HG03025 (cell line): Measurements from ENCODE around the gene DDX56.
"Not testable (repeated sequence)": the region's sequence is repeated elsewhere in the genome, so short reads cannot be mapped to it uniquely, and the experiment has no call there.

Experiments used
- ATAC-seq: cut with Tn5 transposase; IDR thresholded peaks from one replicate; pipeline ENCODE4 v1.9.1; 2021; ENCODE audit warnings: mild to moderate bottlenecking, moderate library complexity; ENCODE audit not compliant: unreplicated experiment, low FRiP score

The DDX56 gene

DNA sequence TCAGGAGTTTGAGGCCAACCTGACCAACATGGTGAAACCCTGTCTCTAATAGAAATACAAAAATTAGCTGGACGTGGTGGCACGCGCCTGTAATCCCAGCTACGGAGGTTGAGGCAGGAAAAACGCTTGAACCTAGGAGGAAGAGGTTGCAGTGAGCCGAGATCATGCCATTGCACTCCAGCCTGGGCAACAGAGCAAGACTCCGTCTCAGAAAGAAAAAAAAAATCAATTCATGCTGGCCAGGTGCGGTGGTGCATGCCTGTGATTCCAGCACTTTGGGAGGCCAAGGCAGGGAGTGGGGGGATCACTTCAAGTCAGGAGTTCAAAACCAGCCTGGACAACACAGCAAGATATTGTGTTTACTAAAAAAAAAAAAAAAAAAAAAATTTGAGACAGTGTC is 23.5 kb upstream of the DDX56 start:
- not testable (repeated sequence) for ATAC-seq

DNA sequence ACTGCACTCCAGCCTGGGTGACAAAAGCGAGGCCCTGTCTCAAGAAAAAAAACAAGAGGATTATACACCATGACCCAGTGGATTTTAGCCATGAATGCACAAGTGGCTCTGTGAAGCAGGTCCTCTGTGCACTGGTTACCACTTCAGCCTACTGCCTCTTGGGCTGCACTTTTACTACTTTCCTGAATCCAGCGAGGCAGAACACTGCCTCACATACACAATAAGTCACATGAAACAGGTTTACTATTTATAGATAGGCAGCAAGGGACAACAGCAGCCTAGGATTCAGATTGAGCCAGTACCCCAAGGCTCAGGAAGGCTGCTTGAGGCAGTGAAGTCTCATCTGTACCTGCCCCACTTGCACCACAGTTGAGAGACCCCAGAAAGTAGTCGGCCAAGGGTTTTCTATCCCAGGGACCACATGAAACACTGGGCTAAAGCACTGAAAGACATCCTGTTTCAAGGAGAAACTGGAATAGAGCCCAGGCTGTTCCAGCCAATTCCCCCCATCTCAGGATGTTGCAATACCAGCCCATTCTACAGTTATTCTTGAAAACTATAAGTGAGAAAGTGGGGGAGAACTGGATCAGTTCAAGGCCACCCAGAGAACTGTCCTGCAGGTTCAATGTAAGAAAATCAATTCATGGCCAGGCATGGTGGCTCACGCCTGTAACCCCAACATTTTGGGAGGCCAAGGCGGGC is 22.4 kb upstream of the DDX56 start:
- no peak for ATAC-seq

DNA sequence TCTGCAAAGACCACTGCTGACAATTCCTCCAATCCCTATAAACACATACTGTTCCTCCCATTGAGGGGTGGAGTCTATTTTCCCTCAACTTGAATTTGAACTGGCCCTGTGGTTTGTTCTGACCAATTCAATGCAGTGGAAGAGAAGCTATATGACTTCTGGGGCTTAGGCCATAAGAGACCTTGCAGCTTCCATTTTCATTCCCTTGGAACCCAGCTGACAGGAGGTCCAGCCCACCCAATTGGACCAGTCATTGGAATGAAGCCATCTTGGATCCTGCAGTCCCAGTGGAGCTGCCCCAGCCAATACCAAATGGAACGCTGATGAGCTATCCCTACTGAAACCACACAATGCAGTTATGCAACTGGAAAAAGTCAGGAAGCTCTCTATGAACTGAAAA is 17.2 kb upstream of the DDX56 start:
- ATAC-seq = no peak

DNA sequence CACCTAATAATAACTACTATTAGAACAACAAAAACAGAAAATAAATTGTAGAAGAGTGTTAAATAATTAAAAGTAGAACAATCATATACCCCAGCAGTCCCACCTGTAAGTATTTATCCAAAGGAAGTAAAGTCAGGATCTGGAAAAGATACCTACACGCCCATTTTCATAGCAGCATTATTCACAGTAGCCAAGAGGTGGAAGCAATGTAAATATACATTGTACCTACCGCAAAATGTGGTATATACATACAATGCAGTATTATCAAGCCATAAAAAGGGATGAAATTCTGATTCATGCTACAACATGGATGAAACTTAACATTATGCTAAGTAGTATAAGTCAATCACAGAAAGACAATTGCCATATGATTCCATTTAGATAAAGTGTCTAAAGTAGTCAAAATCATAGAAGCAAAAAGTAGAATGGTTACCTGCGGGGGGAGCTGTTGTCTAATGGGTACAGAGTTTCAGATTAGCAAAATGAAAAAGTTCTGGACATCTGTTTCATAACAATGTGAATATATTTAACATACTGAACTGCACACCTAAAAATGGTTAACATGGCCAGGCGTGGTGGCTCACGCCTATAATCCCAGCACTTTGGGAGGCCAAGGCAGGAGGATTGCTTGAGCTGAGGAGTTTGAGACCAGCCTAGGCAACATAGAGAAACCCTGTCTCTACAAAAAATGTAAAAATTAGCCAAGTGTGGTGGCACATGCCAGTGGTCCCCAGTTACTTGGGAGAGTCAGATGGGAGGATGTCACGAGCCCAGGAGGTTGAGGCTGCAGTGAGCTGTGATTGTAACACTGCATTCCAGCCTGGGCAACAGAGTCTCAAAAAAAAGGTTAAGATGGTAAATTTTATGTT is 14.4 kb upstream of the DDX56 start:
- ATAC-seq = no peak

DNA sequence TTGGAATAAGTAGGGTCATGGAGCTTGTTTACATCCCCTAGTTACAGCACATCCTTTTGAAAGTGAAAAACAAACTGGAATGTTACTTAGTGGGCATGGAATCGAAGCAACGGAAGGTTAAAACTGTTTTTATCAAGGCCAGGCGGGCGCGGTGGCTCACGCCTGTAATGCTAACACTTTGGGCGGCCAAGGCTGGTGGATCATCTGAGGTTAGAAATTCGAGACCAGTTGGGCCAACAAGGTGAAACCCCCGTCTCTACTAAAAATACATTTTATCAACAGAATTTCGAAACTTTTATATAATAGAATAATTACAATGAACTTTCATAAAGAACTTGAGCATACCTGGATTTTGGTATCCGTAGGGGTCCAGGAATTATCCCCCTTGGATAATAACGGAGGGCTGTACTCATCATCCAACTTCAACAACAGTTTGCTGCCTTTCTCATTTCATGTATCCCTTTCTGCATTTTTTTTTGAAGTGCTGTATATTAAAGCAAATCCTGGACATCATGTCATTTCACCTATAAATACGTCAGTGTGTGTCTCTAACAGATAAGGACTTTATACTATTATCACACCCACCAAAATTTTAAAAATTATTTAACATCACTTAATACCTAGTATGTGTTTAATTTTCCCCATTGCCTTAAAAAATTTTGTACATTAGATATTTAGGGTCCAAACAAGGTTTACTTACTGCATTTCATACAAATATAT is 9.6 kb upstream of the DDX56 start:
- ATAC-seq = no peak

DNA sequence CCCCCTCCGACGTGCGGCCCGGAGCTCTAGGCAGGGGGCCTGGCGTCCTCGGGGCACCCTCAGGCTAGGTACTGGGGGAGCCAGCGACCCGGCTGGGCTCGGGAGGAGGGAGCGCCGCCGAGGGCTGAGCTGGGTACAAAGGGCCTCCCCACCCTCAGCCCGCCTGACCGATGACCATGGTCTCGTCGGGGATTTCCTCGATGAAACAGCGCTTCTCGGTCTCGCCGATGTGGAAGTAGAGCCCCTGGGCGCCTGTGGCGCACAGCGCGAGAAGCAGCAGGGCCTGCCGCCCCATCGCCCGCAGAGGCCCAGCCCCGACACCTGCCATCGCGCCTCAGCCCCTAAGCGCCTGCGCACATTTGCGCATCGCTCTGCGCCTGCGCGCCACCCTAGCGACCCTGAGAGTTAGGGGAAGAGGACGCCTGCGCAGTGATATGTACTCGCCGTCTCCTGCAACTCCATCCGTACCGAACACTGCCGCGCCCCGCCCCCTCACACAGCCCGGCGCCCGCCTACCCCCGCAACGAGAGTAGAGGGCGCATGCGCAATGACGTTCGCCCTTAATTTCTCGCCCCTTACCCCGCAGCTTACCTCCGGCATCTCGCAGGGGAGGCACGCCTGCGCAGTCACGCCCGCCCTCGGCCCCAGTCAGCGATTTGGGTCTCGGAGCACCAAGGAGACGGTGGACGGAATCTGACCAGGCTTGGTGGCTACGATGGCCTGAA is 8.3 kb upstream of the DDX56 start, which contains the start of gene TMED4:
TSS of gene TMED4 (minus strand) at position 353 of the 725 bp plus-strand sequence. CDS start at position 328, 25 bp downstream.
- ATAC-seq = peak; percentile 76

DNA sequence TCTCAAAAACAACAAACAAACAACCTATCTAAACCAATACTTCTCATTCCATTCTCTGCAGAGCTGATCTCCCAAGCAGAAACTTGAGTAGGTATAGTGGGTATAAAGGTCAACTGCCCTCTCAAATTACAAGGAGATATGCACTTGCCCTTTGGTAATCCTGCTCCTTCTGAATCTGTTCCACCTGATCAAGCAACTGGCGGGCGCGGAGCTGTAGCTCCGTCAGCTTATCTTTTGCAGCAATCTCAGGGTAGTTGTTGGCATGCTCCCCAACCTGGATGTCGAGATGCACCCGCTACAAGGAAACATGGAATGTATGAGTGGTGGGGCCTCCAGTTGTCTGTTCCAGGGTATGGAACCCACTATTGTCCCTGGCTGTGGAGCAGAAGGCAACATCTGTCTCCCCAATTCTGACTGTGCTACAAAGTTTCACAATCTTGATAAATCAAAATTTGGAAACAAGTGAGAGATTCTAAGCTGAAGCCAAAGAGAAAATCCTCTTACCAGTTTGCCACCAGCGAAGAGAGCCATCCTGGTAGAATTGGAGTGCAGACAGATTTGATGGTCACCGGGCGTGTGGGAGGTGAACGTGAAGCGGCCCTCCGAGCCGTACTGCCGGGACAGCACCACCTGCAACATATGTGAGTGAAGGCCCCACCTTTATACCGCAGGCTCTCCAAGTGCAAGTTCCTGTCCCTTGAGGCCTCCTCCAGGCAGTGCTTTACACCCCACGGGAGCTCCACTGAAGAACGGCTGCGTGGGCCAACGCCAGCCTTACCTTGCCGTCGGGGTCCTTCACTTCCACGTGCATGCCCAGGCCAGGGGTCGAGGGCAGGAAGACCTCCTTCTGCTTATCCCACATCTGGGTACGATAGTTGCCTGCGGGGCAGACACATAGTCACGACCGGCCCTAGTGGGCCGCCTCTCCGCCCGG is 7.5 kb upstream of the DDX56 start:
- ATAC-seq = peak; percentile 28

DNA sequence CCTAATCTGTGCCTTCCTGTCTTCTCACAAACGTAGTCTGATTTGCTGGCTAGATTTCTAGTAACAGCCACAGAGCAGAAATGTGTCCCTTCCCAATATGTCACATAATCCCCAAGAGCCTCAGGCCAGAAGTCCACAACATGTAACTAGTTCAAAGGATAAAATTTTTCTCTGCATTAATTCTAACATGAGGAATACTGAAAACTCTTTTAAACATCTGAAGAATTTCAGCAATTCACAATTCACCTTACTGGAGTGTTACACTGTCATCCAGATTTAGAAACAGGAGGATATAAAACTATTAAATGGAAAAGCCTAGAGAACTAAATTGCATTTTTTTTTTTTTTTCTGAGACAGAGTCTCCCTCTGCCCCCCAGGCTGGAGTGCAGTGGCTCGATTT is 2.5 kb upstream of the DDX56 start:
- no peak for ATAC-seq

DNA sequence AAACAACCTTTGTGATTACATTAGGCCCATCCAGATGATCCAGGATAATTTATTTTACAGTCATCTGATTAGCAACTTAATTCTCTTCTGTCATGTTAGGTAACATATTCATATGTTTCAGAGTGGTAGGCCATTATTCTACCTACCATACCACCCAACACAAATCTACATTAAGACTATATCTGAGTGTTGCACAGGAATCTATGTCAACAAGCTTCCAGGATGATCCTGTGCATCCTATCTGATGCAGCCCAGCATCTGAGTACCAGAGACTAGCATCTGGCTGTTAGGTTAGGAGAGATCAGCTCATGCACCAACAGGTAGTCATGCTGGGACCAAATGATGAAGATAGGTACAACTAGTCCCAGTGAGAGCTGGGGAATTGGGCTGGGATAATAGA is 1.3 kb upstream of the DDX56 start:
- ATAC-seq = no peak

DNA sequence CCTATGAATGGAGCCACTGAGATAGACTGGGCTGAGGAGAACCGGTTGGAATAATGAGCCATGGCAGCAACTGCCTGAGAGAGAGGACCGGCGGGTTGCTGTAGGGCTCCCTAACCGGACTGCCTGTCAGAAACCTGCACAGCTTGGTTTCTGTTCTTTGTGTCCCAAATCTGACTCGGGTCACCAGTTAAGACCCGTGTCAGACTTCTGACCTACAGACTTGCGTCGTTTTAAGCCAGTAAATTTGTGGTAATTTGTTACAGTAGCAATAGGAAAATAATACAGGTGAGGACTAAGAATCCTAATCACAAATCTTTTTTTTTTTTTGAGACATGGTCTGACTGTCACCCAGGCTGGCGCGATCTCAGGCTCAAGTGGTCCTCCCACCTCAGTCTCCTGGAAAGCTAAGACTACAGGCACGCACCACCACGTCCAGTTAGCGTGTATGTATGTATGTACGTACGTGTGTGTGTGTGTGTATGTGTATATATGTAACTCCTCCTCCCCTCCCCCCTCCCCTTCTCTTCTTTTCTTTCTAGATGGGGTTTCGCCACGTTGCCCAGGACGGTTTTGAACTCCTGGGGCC is 672 bp upstream of the DDX56 start:
- no peak for ATAC-seq

DNA sequence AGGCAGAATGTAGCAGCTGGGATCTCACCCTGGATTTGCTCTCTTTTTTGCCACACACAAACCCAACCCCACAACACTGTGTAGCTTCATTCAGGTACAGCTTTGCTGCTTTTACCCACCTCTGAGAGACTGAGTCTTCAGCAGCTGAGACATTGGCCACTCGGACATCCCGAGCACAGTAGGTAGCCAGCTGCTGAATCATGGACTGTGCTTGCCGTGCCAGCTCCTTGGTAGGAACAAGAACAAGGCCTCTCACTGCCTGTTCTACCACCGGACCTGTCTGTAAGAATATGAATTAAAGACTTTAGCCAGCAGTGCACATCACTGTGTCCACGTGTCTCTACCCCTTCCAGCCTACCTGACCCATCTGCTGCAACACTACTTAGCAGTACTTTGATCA is 937 bp downstream of the DDX56 start:
- ATAC-seq = no peak

DNA sequence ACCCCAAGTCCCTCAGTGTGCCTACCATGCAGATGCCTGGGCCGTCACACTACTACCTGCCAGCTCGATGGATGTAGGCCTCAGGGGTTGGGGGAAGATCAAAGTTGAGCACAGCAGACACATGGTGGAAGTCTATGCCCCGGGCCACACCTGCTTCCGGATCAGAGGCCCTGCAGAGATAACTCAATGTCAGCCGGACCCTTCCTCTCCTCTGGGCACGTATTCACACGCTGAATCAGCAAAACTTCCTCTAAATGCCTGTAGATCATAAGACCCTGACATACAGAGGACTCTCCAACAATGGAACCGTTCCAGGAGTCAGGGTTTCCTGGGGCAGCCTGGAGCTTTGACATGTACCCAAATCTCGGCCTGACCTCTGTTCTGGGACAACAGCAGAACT is 3.7 kb downstream of the DDX56 start:
- no peak for ATAC-seq

DNA sequence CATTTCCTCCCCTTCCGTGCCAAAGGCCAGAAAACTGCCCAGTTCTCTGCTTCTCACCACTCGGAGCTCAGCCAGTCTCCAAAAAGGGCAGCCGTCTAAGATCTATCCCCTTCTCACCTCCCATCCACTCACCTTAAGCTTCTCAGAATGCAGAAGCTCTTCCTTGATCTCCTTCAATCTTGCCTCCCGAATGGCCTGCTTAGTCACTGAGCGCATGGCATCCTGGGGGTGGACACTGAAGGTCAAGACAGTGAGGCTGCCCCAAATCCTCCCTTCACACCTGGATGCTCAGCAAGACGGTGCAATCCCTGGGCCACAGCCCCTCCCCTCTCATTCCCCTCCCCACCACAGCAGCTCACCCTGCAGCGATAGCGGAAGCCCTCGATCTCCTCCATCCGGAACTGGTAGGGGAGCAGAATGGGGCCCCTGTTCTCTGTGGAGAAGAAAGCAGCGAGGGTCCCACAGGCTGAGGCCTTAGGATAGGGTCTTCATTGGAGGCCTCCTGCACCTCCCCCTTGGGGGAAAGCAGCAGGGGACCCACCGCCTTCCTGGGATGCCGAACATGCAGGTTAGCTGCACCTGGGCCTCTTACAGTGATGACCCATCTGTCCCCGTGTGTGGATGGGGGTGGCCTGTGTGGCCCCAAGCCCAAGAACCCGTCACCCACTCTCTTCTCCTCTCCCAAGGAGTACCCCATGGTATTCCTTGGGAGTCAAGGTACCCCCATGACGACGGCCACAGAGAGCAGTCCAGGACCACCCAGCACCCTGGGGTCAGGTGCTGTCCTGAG is 4.7 kb downstream of the DDX56 start:
- no peak for ATAC-seq

DNA sequence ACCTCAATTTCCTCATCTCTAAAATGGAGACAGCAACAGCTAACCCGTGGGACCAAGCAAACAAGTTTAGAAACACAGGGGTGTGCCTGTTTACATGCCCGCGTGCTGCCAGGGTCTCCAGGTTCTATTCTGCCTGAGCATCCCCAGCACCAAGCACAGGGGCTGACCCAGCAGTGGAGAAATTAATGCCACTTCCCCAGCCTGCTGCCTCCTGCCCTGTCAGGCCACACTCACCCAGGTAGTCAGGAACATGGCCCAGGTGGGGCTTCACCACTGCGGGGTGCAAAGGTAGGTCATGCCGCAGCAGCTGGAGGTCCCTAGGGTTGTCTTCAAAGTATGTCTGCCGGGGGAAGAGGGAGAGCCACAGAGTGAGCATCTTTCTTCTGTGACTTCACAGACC is 5.8 kb downstream of the DDX56 start:
- no peak for ATAC-seq

DNA sequence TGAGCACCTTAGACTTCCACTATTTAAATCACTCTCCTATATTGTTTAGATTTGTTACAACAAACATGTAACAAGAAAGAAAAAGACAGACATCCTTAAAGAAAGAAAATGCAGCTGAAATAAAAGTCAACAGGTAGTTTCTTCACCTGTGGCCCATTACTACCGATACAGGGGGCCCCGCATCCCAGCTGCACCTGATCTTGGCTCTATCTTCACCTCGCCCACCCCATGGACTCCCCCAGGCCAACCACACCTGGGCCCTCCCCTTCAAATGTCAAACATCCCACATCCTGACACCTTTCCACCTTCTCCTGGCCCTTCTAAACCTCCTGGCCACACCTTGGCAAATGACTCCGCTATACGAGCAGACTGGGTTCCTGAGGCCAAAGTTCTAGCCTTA is 7.0 kb downstream of the DDX56 start:
- no peak for ATAC-seq

DNA sequence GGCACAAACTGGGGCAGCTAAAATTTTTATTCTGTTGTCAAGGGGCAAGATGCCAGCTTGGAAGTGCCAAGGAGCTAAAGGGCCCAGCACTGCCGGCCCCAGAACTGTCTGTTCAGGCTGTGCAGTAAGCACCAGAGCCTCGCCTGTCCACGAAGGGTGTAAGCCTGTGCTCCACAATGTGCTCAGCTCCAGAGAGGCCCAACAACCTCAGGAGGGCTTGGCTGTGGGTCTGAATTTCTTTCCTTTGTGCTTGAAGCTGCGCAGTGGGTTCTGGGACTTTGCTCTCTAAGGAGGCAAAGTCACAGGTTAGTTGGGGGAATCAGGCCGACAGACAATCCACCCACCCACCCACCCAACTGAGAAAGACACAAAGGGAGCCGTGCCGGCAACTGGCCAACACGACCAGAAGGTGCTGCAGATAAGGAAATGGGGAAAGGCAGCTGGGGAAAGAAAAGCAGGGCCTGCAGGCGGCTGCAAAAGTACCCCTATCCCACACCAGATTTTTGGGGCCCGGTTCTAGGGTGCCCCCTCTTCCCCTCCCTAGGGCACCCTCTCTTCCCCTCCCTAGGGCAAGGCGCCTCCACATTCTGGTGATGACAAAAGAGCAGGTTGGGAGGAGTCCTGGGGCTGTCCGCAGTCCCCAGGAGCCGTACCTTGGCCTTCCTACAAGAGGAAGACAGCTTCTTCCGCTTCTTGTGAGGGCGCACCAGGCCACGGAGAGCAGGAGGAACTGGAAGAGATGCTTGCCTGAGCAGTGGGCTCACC is 7.7 kb downstream of the DDX56 start:
- no peak for ATAC-seq

DNA sequence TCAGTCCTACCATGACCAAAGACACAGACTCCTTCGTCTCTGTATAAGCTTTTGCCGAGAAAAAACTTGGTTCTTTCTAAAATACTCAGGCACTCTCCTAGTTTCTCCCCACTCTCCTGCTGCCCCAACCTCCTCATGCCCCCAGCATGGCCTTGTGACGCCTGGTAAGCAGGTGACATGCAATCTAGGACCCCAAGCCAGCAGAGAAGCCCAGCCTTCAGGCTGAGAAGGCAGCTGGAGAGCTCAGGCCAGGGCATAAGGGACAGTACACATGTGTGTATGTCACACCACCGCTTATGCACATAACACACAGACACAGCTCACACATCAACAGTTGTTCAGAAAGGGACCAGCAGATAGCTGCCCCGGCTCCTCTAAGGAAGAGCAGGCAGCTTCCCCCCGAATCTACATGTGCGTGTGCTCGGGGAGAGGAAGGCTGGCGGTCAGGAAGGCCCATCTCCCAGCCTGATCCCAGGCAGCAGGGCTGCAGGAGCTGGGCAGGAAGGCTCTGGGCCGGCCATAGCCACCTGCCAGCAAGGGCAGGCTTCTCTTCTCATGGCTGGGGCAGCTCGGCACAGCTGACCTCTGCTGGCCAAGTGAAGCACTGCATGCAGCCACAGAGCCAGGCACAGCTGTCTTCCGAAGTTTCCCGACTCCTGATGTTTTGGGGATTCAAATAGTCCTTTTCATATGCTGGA is 8.5 kb downstream of the DDX56 start:
- ATAC-seq = no peak
